HG02981 (cell line): ENCODE data around the gene SUCLG1.
"Not testable (repeated sequence)": the region's sequence is repeated elsewhere in the genome, so short reads cannot be mapped to it uniquely, and the experiment has no call there.

ENCODE experiments used
- ATAC-seq: cut with Tn5 transposase; IDR thresholded peaks from one replicate; pipeline ENCODE4 v1.9.1; 2021; ENCODE audit warnings: mild to moderate bottlenecking, moderate library complexity; ENCODE audit not compliant: unreplicated experiment

Gene SUCLG1

GRCh38 chr2:84424152-84424551 is 34.9 kb downstream of the SUCLG1 start:
- no peak for ATAC-seq

- no peak for ATAC-seq
These were observed 37.3 kb downstream of the SUCLG1 start for GRCh38 chr2:84421791-84422190.

- ATAC-seq: no peak
These were observed 37.9 kb downstream of the SUCLG1 start for GRCh38 chr2:84421197-84421596.

- ATAC-seq: no peak
These were observed 41.5 kb downstream of the SUCLG1 start for GRCh38 chr2:84417453-84418145.

GRCh38 chr2:84409531-84409930 is 49.5 kb downstream of the SUCLG1 start:
- no peak for ATAC-seq

- ATAC-seq: not testable (repeated sequence)
These were observed 57.0 kb downstream of the SUCLG1 start for GRCh38 chr2:84402111-84402510.

GRCh38 chr2:84399839-84400238 is 59.2 kb downstream of the SUCLG1 start:
- not testable (repeated sequence) for ATAC-seq

GRCh38 chr2:84395820-84396219 is 63.3 kb downstream of the SUCLG1 start:
- ATAC-seq: no peak

GRCh38 chr2:84394628-84395027 is 64.5 kb downstream of the SUCLG1 start:
- no peak for ATAC-seq

- ATAC-seq: no peak
These were observed 65.3 kb downstream of the SUCLG1 start for GRCh38 chr2:84393829-84394228.

- ATAC-seq: no peak
These were observed 69.3 kb downstream of the SUCLG1 start for GRCh38 chr2:84389794-84390193.

- no peak for ATAC-seq
These were observed 70.1 kb downstream of the SUCLG1 start for GRCh38 chr2:84388921-84389490.

- no peak for ATAC-seq
These were observed 70.9 kb downstream of the SUCLG1 start for GRCh38 chr2:84388133-84388532.

- ATAC-seq: no peak
These were observed 72.6 kb downstream of the SUCLG1 start for GRCh38 chr2:84386336-84387040.

- no peak for ATAC-seq
These were observed 75.8 kb downstream of the SUCLG1 start for GRCh38 chr2:84383271-84383670.

GRCh38 chr2:84380875-84381274 is 78.2 kb downstream of the SUCLG1 start:
- no peak for ATAC-seq

- no peak for ATAC-seq
These were observed 80.1 kb downstream of the SUCLG1 start for GRCh38 chr2:84378960-84379359.

- no peak for ATAC-seq
These were observed 84.1 kb downstream of the SUCLG1 start for GRCh38 chr2:84375020-84375419.

GRCh38 chr2:84373866-84374265 is 85.2 kb downstream of the SUCLG1 start:
- ATAC-seq: no peak
